DMS53 treated with DMSO at 0.1 percent for 48 hours (cell line): Measurements from ENCODE around the gene ZNF358.

Experiments
- DNase-seq: peaks from one replicate; lab custom pipeline; 2025; ENCODE audit not compliant: unreplicated experiment; lab: John Stamatoyannopoulos, UW

ZNF358 gene

DNA sequence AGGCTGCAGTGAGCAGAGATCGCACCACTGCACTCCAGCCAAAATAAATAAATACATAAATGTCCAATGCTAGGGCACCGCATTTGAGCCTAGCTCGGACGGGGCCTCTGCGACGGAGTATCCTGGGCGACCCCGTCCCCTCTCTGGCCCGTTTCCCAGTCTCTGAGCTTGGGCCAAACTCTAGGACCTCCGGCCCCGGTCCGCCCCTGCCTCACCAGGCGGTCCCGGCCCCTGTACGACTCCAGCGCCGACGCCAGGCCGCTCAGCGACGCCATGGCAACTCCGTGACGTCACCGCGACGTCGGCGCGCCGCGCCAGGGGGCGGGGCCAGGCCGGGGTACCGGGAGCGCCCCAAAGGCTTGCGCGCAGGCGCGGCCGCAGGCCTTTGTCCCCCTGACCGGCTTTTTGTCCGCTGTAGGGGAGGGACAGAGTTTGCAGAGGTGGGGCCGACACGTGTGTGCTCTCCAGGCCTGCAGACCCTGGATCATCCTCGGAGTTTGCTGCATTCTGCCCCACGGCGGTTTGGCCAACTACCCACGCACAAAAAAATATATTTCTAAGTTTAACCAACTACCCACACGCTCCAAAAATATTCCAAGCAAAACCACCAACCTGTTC is 27.1 kb upstream of the ZNF358 start, which contains the start of gene PEX11G:
TSS of gene PEX11G (minus strand) at position 300 of the 618 bp plus-strand sequence. CDS start at position 275, 25 bp downstream.
- peak; percentile 69 for DNase-seq

DNA sequence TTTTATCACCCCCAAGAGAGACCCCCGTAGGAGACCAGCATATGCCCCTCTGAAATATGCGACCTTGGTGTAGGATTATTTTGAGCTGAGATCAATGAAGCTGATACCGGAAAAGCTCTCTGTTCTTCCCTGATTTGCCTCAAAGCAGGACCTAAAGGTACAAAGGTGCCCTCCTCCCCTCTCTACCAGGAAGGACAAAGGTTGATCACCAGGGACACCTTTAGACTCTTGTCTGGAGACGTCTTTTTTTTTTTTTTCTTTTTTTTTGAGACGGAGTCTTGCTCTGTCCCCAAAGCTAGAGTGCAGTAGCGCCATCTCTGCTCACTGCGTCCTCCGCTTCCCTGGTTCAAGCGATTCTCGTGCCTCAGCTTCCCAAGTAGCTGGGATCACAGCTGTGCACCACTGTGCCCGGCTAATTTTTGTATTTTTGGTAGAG is 26.3 kb upstream of the ZNF358 start:
- no peak for DNase-seq

DNA sequence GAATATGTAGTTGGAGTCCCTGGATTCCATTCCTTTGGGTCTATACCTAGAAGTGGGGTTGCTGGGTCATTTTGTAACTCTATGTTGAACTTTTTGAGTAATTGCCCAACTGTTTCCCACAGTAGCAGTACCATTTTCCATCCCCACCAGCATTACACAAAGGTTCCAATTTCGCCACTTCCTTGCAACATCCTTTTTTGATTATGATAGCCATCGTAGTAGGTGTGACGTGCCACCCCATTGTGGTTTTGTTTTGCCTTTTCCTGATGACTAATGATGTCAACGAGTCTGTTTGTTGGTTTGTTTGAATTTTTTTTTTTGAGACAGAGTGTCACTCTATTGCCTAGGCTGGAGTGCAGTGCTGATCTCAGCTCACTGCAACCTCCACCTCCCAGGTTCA is 23.8 kb upstream of the ZNF358 start:
- DNase-seq: no peak

DNA sequence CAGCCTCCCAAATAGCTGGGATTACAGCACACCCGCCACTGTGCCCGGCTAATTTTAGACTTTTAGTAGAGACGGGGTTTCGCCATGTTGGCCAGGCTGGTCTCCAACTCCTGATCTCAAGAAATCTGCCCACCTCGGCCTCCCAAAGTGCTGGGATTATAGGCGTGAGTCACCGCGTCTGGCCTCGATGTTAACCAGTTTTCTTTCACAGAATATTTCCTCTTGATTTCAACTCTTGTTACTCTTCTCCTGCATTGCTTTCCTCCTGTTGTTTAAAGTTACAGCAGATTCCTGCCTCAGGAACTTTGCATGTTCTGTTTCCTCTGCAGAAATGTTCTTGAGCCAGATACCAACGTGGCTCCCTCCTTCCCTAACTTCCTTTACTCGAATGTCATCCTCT is 23.3 kb upstream of the ZNF358 start:
- no peak for DNase-seq

DNA sequence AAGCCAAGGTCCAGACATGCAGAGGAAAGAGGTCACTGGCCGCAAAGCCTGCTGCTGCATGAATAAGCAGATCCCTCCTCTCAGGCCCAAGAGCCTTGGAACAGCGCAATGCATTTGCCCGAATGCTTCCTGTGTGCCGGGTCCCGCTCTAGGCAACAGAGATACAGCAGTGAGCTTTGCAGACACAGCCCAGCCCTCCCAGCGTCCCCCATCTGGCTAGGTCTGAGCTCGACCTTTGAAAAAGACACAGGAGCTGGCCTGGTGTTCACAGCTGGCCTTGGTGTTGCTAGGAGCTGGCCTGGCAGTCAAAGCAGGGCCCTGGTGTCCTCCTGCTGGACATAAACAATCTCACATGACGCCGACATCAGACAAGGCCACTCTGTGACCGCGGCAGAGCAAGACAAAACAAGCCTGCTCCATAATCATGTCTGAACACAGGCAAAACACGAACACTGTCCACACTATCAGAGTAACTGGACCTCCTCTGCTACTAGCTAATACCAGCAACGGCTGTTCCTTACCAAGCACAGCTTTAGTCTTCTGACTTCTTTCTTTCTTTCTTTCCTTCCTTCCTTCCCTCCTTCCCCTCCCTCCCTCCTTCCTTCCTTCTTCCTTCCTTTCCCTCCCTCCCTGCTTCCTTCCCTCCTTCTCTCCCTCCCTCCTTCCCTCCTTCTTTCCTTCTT is 21.3 kb upstream of the ZNF358 start:
- no peak for DNase-seq

DNA sequence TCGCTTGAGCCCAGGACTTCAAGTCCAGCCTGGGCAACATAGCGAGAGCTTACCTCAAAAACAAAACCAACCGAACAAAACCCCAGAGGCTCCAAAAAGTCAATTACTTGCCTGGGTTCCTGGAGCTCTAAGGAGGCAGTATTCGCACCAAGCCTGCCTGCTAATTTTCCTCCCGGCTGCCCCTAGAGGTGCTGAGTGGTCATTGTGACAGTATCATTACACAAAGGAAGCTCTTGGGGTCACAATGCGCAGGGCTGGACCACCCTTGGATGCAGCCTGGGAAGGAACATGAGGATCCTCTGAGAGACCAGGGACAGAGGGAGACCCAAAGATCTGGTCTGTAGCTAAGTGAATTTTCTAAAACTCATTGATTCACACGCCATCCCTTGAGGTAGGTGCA is 18.6 kb upstream of the ZNF358 start:
- no peak for DNase-seq

DNA sequence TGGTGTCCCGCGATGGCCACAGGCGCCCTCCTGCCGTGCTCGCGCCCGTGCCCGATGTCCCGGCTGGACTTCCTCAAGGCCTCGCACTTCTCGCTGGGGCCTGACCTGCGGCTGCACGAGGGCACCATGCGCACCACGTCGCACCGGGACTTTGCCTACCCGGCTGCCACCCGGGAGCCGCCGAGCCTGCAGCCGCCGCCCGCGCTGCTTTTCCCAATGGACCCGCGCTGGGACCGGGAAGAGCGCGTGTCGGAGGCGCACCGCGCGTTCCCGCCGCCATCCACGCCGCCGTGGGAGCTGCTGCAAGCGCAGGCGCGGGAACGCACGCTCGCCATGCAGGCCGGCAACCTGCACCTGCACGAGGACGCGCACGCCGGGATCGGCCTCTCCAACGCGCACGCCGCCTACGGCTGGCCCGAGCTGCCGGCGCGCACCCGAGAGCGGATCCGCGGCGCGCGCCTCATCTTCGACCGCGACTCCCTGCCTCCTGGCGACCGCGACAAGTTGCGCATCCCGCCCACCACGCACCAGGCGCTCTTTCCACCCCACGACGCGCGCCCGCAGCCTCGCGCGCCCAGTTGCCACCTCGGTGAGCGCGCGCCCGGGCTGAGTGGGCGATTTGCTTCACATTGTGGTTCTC is 15.0 kb upstream of the ZNF358 start:
- DNase-seq: peak; percentile 58

DNA sequence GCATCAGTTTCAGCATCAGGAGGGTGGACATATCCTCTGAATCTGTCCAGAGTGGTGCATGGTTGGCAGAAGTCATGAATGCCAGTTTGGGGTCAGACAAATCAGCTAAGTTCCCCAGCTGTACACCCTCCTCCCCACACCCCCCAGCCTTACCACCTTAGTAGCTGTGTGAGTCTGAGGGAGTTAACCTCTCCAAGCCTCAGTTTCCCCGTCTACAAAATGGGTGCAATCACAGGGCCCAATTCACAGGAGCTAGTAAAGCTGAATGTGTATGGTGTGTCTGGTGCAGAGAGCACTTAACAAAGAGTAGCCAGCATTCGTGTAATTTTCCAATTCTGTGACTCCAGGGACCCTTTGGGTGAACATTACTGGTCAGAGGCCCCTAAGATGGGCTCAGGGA is 13.4 kb upstream of the ZNF358 start:
- no peak for DNase-seq

DNA sequence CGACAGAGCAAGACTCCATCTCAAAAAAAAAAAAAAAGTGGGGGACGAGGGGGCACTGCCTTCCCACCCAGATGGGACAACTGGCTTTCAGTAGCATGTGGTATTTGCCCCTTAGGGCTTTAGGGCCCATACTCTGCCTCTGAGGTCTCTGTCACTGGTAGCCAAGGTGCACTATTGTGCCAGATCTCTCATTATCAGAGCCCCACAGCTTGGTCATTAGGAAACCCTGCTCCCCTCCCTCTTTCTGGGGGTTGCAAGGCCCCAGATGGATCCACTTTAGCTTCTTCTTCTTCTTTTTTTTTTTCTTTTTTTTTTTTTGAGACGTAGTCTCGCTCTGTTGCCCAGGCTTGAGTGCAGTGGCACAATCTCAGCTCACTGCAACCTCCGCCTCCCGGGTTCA is 11.2 kb upstream of the ZNF358 start:
- DNase-seq: no peak

DNA sequence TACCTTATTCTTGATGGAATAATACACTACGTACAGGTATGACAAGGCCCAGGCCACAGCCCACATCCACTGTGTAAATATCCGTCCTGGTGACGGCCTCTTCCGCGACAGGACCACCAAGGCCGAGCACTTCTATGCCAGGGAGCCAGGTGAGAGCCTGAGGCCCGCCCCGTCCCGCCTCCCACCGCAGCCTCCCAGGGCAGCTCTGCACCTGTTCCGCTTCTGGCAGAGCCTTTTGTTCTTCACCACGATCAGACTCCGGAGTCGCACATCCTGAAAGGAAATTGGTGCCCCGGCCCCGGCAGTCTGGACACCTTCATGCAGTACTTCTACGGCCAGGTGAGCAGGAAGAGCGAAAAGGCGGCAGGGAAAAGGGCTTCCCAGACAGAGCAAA is 10.6 kb upstream of the ZNF358 start:
- peak; percentile 46 for DNase-seq

DNA sequence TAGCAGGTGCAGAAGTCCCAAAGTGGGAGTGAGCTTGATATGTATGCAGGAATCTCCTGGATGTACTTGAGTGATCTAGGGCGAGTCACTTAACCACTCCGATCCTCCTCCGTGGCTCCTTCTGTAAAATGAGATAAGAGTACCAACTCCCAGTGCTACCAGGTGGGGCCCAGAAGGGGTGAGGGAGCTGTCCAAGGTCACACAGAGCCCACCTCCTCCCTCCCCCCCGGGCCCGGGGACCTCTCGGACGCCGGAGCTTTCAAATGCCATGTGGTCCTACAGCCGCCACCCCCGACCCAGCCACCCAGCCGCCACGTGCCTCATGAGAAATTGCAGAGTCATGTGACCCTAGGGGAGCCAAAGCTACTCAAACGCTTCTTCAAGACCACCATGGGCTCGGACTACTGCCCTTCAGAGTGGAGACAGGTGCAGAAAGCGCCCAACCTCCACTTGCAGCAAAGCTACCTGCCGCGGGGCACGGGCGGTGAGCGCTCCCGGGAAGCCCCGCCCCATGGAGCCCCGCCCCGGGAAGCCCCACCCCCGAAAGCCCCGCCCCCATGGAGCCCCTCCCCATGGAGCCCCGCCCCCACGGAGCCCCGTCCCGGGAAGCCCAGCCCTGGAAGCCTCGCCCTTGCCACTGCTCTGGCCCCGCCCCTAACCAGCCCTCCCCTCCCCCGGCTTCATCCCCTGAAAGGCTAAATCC is 10.1 kb upstream of the ZNF358 start:
- peak; percentile 38 for DNase-seq

DNA sequence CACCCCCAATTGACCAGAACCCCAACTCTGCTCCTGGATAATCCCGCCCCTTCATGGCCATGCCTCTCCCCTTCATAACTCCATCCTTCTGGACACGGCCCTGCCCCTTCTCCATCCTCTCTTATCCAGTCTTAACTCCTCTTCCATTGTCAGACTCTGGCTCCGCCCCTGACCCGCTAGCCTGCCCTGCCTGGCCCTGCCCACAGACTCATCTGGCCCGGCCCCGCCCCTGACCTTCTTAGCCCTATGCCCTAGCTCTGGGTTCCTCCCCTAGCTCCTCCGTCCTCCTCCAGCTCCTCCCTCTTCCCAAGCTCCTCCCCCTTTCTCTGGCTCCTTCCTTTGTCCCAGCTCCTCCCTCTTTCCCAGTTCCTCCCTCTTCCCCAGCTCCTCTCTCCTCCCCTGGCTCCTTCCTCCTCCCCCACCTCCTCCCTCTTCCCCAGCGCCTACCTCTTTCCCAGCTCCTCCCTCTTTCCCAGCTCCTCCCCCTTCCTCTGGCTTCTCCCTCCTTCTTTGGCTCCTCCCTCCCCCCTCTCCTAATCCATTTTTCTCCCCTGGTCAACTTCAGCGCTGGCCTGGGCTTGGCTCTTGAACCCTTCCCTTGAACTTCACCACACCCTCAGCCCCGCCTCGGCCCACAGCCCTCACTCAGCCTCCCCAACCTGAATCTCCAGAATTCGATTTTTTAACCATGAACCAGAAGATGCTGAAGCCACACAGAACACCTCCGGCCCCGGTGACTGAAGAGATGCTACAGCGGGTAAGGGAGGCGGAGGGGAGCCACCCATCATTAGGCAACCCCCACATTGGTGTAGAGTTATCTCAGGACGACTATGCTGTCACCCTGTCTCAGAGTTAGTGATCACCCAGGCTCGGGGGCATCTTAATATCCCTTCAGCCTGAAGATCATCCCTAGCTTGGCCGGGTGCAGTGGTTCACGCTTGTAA is 9.2 kb upstream of the ZNF358 start:
- peak; percentile 45 for DNase-seq

DNA sequence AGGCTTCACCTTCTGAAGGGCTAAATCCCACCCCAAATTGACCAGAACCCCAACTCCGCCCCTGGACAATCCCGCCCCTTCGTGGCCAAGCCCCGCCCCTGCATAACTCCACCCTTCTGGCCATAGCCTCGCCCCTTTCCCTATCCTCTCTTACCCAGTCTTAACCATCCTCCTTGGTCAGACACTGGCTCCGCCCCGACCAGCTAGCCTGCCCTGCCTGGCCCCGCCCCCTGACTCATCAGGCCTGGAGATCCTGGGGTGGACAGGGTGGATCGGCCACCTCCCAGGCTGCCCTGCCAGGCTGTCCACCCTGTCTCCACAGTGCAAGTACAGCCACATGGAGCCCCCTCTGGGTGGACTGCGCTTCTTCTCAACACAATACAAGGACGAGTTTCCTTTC is 8.0 kb upstream of the ZNF358 start:
- DNase-seq: no peak

DNA sequence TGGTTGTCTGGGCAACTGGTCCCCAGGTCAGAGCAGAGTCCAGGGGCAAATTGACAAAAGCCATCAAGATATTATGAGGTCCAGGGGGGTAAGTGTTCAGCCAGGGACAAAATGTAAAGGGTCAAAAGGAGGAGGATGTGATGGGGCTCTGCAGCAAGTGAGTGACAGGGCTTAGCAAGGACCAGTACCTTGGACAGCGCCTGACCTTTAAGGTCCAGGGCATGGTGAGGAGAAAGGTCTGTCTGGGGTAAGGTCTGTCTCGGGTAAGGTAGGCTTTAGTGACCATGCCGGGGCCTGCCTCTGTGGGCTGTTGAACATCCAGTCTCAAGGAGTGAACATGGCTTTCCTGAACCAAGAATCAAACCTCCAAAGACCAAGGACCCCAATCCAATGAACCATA is 6.3 kb upstream of the ZNF358 start:
- DNase-seq: no peak

DNA sequence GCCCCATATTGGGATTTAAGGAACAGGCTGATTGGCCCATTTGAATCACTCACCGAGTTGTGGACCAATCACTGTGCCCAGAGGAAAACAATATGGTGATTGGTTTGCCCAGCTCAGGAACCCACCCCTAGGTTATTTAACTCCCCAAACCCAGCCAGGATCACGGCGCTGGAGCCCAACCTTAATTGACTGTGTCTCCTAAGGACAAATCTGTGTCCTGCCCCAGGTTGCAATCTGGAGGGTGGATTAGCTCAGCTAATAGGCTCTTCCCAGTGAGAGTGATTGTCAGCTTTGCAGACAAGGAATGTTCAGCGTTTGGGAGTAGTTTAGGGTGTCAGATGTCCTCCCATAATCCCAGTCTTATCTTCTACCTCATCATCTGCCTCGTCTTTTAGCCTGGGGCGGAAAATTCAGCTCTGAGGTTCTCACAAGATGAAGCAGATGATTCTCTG is 3.5 kb upstream of the ZNF358 start:
- no peak for DNase-seq

DNA sequence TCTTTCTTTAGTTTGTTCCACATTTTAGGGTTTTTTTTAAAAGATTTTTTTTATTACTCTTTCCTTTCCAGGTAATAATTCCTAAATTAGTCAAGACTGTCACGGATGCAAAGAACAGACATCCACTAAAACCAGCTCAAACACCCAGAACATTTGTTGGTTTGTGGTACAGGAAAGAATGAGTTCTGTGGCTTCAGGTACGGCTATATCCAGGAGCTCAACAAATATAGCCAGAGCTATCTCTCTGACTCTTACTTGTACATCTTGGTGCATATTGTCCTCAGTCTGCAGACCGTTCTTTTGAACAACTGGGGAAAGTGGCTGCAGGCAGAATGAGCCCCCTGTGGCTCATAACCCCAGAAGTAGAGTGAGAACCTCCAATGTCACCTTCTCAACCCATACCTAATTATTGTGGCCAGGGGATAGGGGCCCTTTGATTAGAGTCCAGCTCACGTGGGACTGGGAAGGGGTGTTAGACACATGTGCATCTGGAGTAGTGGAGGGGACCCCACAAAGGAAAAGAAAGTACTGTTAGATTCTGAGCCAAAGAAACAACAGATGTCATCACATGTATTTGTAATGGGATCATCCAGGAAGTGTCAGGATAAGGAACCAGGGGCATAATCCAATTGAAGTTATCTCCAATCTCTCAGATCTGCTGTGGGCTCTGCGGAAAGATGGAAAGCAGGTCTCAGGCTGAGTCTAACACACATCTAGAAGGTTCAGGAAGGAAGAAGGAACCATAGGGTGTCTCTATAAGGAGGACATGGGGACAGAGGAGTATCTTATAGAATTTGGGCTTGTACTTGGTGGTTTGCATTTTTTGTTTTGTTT is 1.9 kb upstream of the ZNF358 start:
- DNase-seq: no peak

DNA sequence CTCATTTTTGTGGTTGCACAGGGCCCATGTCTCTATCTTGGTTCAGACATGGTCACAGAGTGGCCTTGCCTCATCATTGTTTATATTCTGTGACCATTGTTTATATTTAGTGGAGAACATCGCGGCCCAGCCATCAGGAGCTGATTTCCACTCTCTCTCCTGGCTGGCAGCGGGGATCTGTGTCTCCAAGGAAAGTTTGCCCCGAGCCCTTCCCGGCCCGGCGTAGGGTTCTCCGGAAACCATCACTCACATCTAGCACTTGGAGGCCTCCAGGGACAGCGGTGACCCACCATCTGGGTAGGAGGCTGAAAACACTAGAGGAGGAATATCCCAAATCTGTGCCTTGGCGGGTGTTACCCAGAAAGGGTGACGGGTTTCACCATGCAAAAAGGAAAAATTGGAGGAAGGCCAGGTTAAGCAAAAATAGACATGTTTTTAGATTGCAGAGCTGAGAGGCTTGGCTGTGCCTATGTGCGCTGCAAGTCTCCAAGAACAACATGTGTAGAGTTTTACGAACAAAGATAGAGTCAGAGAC is 726 bp upstream of the ZNF358 start:
- DNase-seq: no peak

DNA sequence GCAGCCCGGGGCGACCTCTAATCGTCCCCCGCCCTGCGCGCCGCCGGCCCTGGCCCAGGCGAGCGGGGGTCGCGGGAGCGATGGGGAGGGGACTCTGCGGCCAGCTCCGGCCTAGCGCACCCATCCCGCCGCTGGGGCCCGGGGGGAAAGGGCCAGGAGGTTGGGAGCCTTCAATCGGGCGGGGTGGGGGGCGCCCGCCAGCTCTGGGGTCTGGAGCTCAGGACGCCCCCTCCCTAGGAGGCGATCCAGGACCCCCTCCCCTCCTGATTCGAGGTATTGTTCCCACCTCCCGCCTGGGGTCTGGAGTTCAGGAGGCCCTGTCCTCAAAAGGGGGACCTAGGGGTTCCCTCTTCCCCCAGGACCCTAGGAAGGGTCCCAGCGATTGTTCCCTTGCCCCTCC is 430 bp downstream of the ZNF358 start:
- DNase-seq: no peak

DNA sequence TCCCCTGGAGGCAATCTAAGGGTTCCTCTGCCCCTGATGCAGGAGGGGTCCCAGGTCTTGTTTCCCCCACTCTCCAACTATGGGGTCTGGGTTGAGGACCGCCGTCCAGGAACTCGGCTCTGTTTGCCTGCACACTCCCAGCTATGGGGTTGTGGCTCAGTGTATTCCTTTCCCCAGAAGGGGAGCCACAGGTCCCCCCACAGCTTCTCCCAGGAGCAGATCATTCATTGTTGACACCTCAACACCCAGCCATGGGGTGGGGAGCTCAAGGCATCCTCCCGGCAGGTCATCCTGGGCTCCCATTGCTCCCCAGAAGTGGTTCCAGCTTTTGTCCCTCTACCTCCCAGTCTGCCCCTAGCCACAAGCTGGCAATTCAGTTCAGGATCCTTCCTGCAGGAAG is 975 bp downstream of the ZNF358 start:
- no peak for DNase-seq
